Measurements from ENCODE around the gene ALCAM.

ALCAM gene

DNA sequence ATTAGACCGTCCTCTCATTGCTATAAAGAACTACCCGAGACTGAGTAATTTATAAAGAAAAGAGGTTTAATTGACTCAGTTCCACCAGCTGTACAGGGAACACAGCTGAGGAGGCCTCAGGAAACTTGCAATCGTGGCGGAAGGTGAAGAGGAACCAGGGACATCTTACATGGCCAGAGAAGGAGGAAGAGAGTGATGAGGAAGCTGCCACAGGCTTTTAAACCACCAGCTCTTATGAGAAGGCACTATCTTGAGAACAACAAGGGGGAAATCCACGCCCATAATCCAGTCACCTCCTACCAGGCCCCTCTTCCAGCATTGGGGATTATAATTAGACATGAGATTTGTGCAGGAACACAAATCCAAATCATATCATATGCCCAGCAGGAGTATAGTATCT lies 138.5 kb downstream of the ALCAM start:
- TF ChIP-seq CTCF (IDR thresholded peaks at IDR 0.05; ENCODE audit: insufficient read depth, low read depth, low read length, missing control alignments), result no peak
- DNase-seq (ENCODE audit: low read depth), result no peak
- H3K4me3 ChIP-seq (ENCODE audit: low read depth, low read length), result no peak overlapping the region

DNA sequence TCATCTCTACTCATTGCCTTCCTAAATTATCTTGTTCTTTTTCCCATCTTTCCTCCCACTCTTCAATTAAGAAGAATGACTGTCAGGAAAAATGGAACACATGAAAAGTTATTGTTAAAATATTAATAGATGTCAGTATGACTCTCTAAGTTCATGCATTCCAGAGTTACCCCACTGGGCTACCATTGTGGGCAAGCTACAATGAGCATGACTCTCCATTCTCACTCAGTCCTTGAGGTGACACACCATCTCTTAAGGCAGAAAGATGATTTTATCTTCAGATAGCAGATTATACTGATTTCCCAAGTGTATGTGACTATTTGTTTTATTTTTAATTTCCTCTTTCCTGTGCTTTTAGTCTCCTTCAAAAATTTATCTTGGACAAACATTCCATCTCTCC lies 144.3 kb downstream of the ALCAM start:
- no peak overlapping the region for H3K4me3 ChIP-seq (ENCODE audit: low read depth, low read length)
- DNase-seq (ENCODE audit: low read depth), result no peak
- TF ChIP-seq CTCF (IDR thresholded peaks at IDR 0.05; ENCODE audit: insufficient read depth, low read depth, low read length, missing control alignments), result no peak

- no peak for TF ChIP-seq CTCF (IDR thresholded peaks at IDR 0.05; ENCODE audit: insufficient read depth, low read depth, low read length, missing control alignments)
- no peak for DNase-seq (ENCODE audit: low read depth)
- no peak overlapping the region for H3K4me3 ChIP-seq (ENCODE audit: low read depth, low read length)
Measured at GRCh38 chr3:105512061-105512460, 145.4 kb downstream of the ALCAM start.

DNA sequence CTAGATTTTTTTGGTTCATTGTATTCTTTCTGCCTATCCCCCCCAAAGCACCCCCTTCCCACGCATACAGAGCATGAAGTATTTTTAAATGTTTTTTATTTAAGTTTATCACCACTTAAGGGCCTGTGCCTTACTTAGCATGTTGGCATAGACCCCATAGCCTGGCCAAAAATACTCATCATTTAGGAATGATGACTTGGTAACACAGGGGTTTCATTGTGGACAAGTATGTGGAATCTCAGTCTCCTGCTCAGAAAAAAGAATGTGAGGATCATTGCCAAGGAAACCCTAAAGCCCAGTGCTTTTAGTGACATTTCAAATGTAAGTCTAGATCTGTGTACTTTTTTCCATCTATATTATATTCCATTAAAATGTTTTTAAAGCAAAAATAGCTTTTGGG lies 146.3 kb downstream of the ALCAM start:
- no peak for DNase-seq (ENCODE audit: low read depth)
- no peak overlapping the region for H3K4me3 ChIP-seq (ENCODE audit: low read depth, low read length)
- TF ChIP-seq CTCF (IDR thresholded peaks at IDR 0.05; ENCODE audit: insufficient read depth, low read depth, low read length, missing control alignments), result no peak

DNA sequence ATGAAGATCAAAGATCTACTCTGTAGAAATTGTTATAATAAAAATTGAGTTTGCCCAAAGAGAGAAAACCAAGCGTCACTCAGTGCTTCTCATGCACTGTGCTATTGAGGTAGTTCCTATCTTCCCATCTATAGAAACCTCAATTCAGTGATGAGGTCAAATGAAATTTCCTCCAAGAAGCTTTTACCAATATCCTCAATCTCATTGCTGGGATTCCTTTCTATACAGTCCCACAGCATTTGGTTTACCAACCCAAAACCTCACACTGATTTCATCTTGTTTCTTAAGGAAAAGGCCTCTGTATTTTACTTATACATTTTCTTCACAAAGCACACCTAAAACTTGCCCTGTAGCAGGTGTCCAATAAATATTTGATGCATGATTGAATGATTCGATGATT lies 147.2 kb downstream of the ALCAM start:
- TF ChIP-seq CTCF (IDR thresholded peaks at IDR 0.05; ENCODE audit: insufficient read depth, low read depth, low read length, missing control alignments), result no peak
- DNase-seq (ENCODE audit: low read depth), result no peak
- H3K4me3 ChIP-seq (ENCODE audit: low read depth, low read length), result no peak overlapping the region

GRCh38 chr3:105515372-105515771 lies 148.7 kb downstream of the ALCAM start:
- no peak for DNase-seq (ENCODE audit: low read depth)
- no peak overlapping the region for H3K4me3 ChIP-seq (ENCODE audit: low read depth, low read length)
- no peak for TF ChIP-seq CTCF (IDR thresholded peaks at IDR 0.05; ENCODE audit: insufficient read depth, low read depth, low read length, missing control alignments)

DNA sequence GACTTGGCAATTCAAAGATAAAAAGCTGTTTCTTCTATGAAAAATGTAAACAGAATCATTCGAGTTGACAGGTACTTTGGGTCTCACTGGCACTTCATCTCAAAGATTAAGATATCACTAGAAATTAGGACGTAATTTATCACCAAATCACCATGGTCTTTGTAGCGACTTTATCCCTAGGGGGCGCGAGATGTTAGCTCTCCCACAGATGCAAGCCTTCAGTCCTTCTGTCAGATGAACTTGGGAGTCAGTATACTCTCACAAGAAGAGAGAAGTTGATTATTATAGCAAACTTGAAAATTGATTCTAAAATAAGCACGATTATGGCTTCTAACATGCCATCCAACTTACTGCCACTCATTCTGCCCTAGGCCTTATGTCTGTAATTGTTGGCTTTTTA lies 150.3 kb downstream of the ALCAM start:
- DNase-seq (ENCODE audit: low read depth), result no peak
- H3K4me3 ChIP-seq (ENCODE audit: low read depth, low read length), result no peak overlapping the region
- no peak for TF ChIP-seq CTCF (IDR thresholded peaks at IDR 0.05; ENCODE audit: insufficient read depth, low read depth, low read length, missing control alignments)
